Liver (tissue), 9 donors: ENCODE results near the gene GSG1. TPM values are rescaled to one million over a fixed set of nuclear protein-coding genes. Genes with fewer than 3 reads are reported as not detected.

Experiments used
- DNase-seq: peaks from one replicate; pipeline ENCODE4 v3.0.0-alpha.2; 2017; ENCODE audit warnings: low spot score
- H3K27ac ChIP-seq, 2 donors: one replicate each; pipeline ENCODE4 v1.7.0; 2013; ENCODE audit warnings: inconsistent platforms in 2 of 2, low read length in 2 of 2, control low read depth in 1 of 2, low read depth in 1 of 2, mild to moderate bottlenecking in 1 of 2
- H3K27me3 ChIP-seq, 4 donors: one replicate each; pipeline versions ENCODE4 v1.6.1 to v1.7.0; 2013; ENCODE audit warnings: low read length in 3 of 4, inconsistent platforms in 1 of 4, mild to moderate bottlenecking in 1 of 4, moderate library complexity in 1 of 4; ENCODE audit not compliant: control insufficient read depth in 4 of 4, insufficient read depth in 4 of 4
- H3K36me3 ChIP-seq, 4 donors: one replicate each; pipeline versions ENCODE4 v1.6.1 to v1.7.0; 2013; ENCODE audit warnings: low read length in 3 of 4, mild to moderate bottlenecking in 3 of 4, low read depth in 1 of 4, moderate library complexity in 1 of 4; ENCODE audit not compliant: control insufficient read depth in 4 of 4, insufficient read depth in 3 of 4
- H3K4me1 ChIP-seq, 4 donors: one replicate each; pipeline versions ENCODE4 v1.6.1 to v1.7.0; 2013; ENCODE audit warnings: low read length in 3 of 4, mild to moderate bottlenecking in 3 of 4, moderate library complexity in 1 of 4; ENCODE audit not compliant: control insufficient read depth in 4 of 4, insufficient read depth in 4 of 4
- H3K4me3 ChIP-seq, 3 donors: one replicate each; pipeline versions ENCODE4 v1.6.1 to v1.7.0; 2013; ENCODE audit warnings: low read length in 3 of 3, control low read depth in 1 of 3, low read depth in 1 of 3, mild to moderate bottlenecking in 1 of 3
- H3K9ac ChIP-seq, 2 donors: one replicate each; pipeline ENCODE4 v1.7.0; 2013; ENCODE audit warnings: low read length in 2 of 2, mild to moderate bottlenecking in 2 of 2, moderate library complexity in 2 of 2, control low read depth in 1 of 2, low read depth in 1 of 2
- H3K9me3 ChIP-seq, 4 donors: one replicate each; pipeline versions ENCODE4 v1.6.1 to v1.7.0; 2013; ENCODE audit warnings: low read length in 3 of 4; ENCODE audit not compliant: control insufficient read depth in 4 of 4
- ATF3 ChIP-seq: IDR thresholded peaks from 2 replicates; pipeline ENCODE4 v1.6.1; 2016; ENCODE audit warnings: antibody characterized with exemption
- CTCF ChIP-seq: fragments of 150-350 bp; IDR thresholded peaks from 2 replicates; pipeline ENCODE4 v1.5.1; 2017; ENCODE audit warnings: improper control_type of control experiment, low read depth, low read length; ENCODE audit not compliant: missing input control
- EGR1 ChIP-seq, 2 donors: IDR thresholded peaks; 2 replicates each; pipeline ENCODE4 v1.6.1; 2016 to 2018; ENCODE audit warnings: antibody characterized with exemption in 2 of 2, low read depth in 2 of 2
- FOXA1 ChIP-seq: IDR thresholded peaks from 2 replicates; pipeline ENCODE4 v1.6.1; 2016; ENCODE audit warnings: antibody characterized with exemption
- FOXA2 ChIP-seq: IDR thresholded peaks from 2 replicates; pipeline ENCODE4 v1.6.1; 2016; ENCODE audit warnings: antibody characterized with exemption
- GABPA ChIP-seq, 2 donors: IDR thresholded peaks in 1 of 2; conservative IDR thresholded peaks in 1 of 2; 2 replicates each; pipeline ENCODE4 v1.6.1; 2016; ENCODE audit warnings: antibody characterized with exemption in 2 of 2, mild to moderate bottlenecking in 1 of 2, moderate library complexity in 1 of 2
- HNF4A ChIP-seq, 2 donors: conservative IDR thresholded peaks; 2 replicates each; pipeline ENCODE4 v1.6.1; 2016; ENCODE audit warnings: antibody characterized with exemption in 2 of 2, mild to moderate bottlenecking in 2 of 2
- HNF4G ChIP-seq: IDR thresholded peaks from 2 replicates; pipeline ENCODE4 v1.6.1; 2016; ENCODE audit warnings: antibody characterized with exemption
- JUND ChIP-seq, 2 donors: IDR thresholded peaks; 2 replicates each; pipeline ENCODE4 v1.6.1; 2016; ENCODE audit warnings: antibody characterized with exemption in 2 of 2
- MAX ChIP-seq: IDR thresholded peaks from 2 replicates; pipeline ENCODE4 v1.6.1; 2016; ENCODE audit warnings: antibody characterized with exemption
- NR2F2 ChIP-seq: IDR thresholded peaks from 2 replicates; pipeline ENCODE4 v1.6.1; 2016; ENCODE audit warnings: antibody characterized with exemption
- RAD21 ChIP-seq, 2 donors: IDR thresholded peaks; 2 replicates each; pipeline ENCODE4 v1.6.1; 2016; ENCODE audit warnings: antibody characterized with exemption in 2 of 2, mild to moderate bottlenecking in 2 of 2
- RXRA ChIP-seq, 2 donors: IDR thresholded peaks; 2 replicates each; pipeline ENCODE4 v1.6.1; 2017 to 2018; ENCODE audit warnings: antibody characterized with exemption in 2 of 2, mild to moderate bottlenecking in 1 of 2
- SP1 ChIP-seq: IDR thresholded peaks from 2 replicates; pipeline ENCODE4 v1.6.1; 2018; ENCODE audit warnings: antibody characterized with exemption, mild to moderate bottlenecking
- TAF1 ChIP-seq: conservative IDR thresholded peaks from 2 replicates; pipeline ENCODE4 v1.6.1; 2016; ENCODE audit warnings: antibody characterized with exemption, mild to moderate bottlenecking
- YY1 ChIP-seq: IDR thresholded peaks from 2 replicates; pipeline ENCODE4 v1.6.1; 2016; ENCODE audit warnings: antibody characterized with exemption, mild to moderate bottlenecking
- ZBTB33 ChIP-seq: IDR thresholded peaks from 2 replicates; pipeline ENCODE4 v1.6.1; 2016; ENCODE audit warnings: antibody characterized with exemption
- WGBS: extraction: QIAGEN DNeasy Blood & Tissue Kit; methylation state at CpG from one replicate; pipeline ENCODE4 v1.1.7; 2013; 5-methylcytosine and 5-hydroxymethylcytosine counted together
- polyA plus RNA-seq, 2 donors: library from polyadenylated mRNA; stranded (reverse) in 1 of 2; unstranded in 1 of 2; fragments of 200-250 nt in 1 of 2; fragments of >200 nt in 1 of 2; fragmentation: Nextera tagmentation in 1 of 2; extraction: Ambion mirVana in 1 of 2; gene quantifications; one replicate each; pipeline versions ENCODE4 v1.2.1 to v1.2.3, GENCODE V29; 2013 to 2015
- total RNA-seq, 2 donors: library from RNA; depleted of rRNA; stranded (reverse); fragments of >200 nt; gene quantifications; one replicate each; pipeline ENCODE4 v1.2.3, GENCODE V29; 2014
- TF ChIP-seq, protein P1 (sequence below): IDR thresholded peaks from 2 replicates; pipeline ENCODE4 v1.6.1; 2016; ENCODE audit warnings: antibody characterized with exemption, mild to moderate bottlenecking
- donor health status: healthy.
- donor health status: healthy.
- donor health status: healthy.
- donor health status: healthy.
- donor health status: healthy.

Gene GSG1
- total and polyA plus RNA-seq, 4 donors, result not detected

- TF ChIP-seq NR2F2 (no peak), RAD21 (IDR thresholded peaks at IDR 0.05) (no peak), YY1 (no peak), HNF4G (no peak)
- peaks cover 0 to 3% (median 0%) of the 10 kb centered on the region in 4 donors for H3K4me1 ChIP-seq
- 86% methylated on average over 8 of the region's 8 CpGs for WGBS
These were observed 8.0 kb downstream of the GSG1 start for GRCh38 chr12:13095266-13095995.

DNA sequence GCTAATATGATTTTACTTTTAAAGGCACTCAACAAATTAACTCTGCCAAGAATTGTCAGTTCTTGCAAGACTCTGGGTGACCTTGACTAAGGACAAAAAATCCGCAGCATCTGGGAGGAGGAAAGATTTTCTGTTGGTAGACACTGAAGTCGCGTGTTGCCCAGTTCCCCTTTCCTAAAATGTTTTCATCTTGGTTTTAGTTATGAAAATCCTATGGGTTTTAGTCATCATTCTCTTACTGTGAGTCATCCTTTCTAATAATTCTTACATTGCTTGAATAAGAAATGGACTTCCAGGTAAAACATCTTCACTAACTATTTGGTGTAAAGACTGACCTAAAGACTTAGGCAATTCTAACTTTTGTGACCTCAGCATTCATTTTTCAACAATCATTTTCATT is 9.1 kb downstream of the GSG1 start:
- Histone ChIP-seq H3K27me3 (no peaks in the 10 kb centered on the region), H3K9me3 (no peaks in the 10 kb centered on the region), H3K9ac (no peak overlapping the region), H3K36me3 (no peaks in the 10 kb centered on the region), H3K27ac (no peak overlapping the region), H3K4me1 (peaks cover 0 to 3% (median 0%) of the 10 kb centered on the region in 4 donors), H3K4me3 (no peak overlapping the region)
- no peak for TF ChIP-seq ATF3
- TF ChIP-seq FOXA1, result no peak
- TF ChIP-seq JUND (IDR thresholded peaks at IDR 0.05), result no peak
- TF ChIP-seq HNF4A (conservative IDR thresholded peaks at IDR 0.05), result no peak
- no peak for TF ChIP-seq TAF1
- TF ChIP-seq, protein P1, sequence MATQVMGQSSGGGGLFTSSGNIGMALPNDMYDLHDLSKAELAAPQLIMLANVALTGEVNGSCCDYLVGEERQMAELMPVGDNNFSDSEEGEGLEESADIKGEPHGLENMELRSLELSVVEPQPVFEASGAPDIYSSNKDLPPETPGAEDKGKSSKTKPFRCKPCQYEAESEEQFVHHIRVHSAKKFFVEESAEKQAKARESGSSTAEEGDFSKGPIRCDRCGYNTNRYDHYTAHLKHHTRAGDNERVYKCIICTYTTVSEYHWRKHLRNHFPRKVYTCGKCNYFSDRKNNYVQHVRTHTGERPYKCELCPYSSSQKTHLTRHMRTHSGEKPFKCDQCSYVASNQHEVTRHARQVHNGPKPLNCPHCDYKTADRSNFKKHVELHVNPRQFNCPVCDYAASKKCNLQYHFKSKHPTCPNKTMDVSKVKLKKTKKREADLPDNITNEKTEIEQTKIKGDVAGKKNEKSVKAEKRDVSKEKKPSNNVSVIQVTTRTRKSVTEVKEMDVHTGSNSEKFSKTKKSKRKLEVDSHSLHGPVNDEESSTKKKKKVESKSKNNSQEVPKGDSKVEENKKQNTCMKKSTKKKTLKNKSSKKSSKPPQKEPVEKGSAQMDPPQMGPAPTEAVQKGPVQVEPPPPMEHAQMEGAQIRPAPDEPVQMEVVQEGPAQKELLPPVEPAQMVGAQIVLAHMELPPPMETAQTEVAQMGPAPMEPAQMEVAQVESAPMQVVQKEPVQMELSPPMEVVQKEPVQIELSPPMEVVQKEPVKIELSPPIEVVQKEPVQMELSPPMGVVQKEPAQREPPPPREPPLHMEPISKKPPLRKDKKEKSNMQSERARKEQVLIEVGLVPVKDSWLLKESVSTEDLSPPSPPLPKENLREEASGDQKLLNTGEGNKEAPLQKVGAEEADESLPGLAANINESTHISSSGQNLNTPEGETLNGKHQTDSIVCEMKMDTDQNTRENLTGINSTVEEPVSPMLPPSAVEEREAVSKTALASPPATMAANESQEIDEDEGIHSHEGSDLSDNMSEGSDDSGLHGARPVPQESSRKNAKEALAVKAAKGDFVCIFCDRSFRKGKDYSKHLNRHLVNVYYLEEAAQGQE, result no peak
- no peak for TF ChIP-seq SP1
- TF ChIP-seq RXRA (IDR thresholded peaks at IDR 0.05), result no peak
- TF ChIP-seq EGR1 (IDR thresholded peaks at IDR 0.05; ENCODE audit: low read depth in 2 of 2), result no peak
- no peak for TF ChIP-seq CTCF
- TF ChIP-seq MAX, result no peak
- TF ChIP-seq HNF4G, result no peak
- no peak for TF ChIP-seq ZBTB33
- no peak for TF ChIP-seq NR2F2
- no peak for TF ChIP-seq RAD21 (IDR thresholded peaks at IDR 0.05)
- no peak for TF ChIP-seq FOXA2
- TF ChIP-seq GABPA (IDR thresholded peaks at IDR 0.05 in 1 of 2, conservative IDR thresholded peaks at IDR 0.05 in 1 of 2), result no peak
- TF ChIP-seq YY1, result no peak
- no peak for DNase-seq
- 78% methylated on average over 3 of the region's 3 CpGs for WGBS

More at GRCh38 chr12:13095266-13095995, 8.0 kb downstream of the GSG1 start:
- H3K9ac ChIP-seq, result no peak overlapping the region
- no peak for DNase-seq
- H3K27me3 ChIP-seq, result no peaks in the 10 kb centered on the region
- no peak overlapping the region for H3K27ac ChIP-seq
- no peaks in the 10 kb centered on the region for H3K36me3 ChIP-seq
- H3K4me3 ChIP-seq, result no peak overlapping the region
- no peaks in the 10 kb centered on the region for H3K9me3 ChIP-seq
